Measurements from ENCODE around the gene MSLN.
"Not testable (repeated sequence)": the region's sequence is repeated elsewhere in the genome, so short reads cannot be mapped to it uniquely, and the experiment has no call there.

MSLN gene

DNA sequence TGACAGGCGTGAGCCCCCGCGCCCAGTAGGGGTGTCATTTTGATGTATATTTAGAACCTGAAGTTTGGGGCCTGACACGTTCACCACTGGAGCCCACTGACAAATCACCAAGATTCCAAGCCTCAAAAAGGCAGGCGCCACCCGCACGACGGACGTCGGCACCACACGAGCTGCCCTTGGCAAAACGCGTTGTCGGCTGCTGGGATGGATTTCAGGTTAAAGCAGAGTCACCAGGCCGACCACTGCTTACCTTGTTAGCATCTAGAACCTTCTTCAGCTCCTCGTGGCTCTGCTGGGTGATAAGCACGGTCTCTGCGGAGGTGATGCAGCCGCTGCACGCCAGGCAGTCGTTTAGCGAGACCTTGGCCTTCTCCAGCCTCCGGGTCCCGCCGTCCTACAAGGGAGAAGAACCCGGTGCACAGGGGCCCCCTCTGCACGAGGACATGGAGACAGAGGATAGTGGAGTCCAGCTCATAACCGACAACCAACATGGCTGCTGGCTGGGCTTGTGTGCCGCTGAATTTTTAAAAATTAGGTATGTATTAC, 23.5 kb upstream of the MSLN start:
- no peak for DNase-seq

DNA sequence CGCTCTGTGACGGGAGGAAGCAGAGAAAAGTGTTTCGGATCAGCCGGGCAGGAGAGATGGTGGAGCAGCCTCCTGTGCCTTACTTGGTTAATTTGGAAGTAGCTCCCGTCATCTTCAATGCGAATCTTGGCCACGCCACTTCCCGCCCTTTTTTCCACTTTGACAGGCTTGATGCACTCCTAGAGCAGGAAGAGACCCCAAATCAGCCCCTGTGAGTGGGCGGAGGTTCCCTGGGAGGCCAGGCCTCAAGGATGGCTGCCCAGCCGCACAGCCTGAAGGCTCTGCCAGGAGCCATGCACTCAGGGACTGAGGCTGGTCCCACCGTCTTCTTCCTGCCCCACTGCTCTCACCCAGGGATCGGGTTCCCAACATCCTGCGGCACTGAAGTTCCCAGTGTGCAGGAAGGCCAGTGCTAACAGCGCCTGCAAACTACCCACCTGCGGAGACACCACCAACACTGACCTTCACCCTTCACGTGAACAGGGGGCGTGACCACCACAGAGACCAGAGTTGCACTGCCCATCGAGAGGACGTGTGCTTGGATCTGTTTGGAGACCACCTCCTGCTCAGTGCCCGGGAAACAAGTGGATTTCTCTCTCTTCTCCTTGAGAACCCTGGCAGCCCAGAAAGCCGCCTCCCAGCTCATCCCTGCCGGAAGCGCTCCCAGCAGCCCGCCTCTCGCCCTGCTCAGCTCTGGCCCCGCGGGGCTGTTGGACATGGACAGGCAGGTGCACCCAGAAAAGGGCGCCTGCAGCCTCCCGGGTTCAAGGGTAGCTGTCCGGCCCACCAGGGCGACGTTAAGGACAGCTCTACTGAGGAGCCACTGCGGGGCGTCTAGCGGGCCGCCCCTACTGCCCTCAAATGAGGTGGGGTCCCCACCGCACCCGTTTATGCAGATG, 20.7 kb upstream of the MSLN start:
- no peak for DNase-seq

DNA sequence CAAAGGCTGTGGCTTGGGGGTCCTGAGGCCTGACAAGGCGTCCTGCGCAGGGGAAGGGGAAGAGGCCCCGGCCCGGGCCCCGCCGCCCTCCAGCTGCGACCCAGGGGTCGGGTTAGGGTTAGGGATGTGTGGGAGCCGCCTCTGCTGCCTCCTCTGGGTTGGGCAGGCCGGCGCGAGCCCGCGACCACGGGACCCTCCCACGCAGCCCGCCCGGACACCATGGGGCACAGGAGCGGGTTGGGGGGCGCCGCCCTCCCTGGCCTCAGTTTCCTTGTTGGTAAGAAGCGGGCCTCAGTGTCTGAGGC, 20.1 kb upstream of the MSLN start:
- no peak for DNase-seq

DNA sequence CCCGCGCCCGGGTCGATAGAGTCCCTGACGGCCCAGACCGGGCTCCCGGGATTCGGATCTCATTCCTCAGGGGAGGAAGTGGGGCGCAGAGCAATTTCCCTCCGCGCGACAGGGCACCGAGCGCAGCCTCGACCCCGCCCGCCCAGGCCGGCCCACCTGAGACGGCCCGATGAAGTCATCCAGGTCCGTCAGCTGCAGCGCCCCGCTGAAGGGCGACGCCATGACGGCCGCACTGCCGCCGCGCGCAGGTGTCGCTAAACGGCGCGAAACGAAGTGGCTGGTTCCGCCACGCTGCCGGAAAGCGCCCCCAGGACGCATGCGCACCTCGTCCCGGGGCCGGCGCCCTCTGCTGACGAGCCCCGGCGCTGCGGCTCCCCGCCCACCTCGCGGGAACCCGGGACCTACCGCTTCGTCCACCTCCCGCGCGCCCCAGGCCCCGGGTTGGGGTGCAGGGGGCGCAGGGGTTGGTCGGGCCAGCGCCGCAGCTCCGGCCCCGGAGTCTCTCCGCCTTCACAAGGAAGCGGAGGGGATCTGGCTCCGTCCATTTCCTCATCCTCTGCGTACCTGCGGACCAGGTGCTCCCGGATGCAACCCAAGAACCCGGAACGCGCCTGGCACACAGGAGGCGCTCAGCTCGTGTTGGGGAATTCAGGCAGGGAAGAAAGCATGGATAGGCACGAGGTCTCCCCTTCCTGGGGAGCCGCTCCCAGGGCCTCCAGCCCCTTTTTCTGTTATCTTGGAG, 19.6 kb upstream of the MSLN start, which contains the start of gene CIAO3:
Gene CIAO3 (minus strand): TSS at position 234 of the 742 bp plus-strand sequence. CDS start 12 bp downstream, at position 222.
- DNase-seq = peak; percentile 83

DNA sequence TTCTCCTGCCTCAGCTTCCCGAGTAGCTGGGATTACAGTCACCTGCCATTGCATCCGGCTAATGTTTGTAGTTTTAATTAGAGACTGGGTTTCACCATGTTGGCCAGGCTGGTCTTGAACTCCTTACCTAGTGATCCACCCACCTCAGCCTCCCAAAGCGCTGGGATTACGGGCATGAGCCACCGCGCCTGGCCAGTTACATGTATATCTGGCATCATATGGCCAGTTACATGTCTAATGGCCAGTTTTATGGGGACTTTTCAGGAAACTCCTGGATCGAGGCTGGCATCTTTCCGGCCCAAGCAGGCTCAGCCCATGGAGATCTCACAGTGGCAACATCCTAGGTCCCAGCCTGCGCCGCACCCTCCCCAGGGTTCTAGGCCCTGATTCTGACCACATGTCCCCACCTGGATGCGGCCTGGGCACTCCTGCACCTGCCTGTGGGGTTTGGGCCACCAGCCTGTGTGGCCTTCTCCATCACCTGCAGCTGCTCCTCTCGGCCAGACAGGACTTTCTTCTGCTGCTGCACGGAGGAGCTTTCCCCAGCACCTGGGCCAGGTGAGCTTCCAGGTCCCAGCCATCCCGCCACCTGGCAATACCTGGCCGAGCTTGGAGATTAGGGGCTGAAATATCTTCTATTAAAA, 18.4 kb upstream of the MSLN start:
- DNase-seq = no peak

DNA sequence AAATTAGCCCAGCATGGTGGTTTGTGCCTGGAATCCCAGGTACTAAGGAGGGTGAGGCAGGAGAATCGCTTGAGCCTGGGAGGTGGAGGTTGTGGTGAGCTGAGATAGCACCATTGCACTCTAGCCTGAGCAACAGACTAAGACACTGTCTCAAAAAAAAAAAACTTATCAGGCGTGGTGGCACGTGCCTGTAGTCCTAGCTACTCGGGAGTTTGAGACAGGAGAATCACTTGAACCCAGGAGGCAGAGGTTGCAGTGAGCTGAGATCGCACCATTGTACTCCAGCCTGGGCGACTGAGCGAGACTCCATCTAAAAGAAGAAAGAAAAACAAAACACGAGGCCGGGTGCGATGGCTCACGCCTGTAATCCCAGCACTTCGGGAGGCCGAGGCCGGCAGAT, 17.6 kb upstream of the MSLN start:
- DNase-seq = not testable (repeated sequence)

DNA sequence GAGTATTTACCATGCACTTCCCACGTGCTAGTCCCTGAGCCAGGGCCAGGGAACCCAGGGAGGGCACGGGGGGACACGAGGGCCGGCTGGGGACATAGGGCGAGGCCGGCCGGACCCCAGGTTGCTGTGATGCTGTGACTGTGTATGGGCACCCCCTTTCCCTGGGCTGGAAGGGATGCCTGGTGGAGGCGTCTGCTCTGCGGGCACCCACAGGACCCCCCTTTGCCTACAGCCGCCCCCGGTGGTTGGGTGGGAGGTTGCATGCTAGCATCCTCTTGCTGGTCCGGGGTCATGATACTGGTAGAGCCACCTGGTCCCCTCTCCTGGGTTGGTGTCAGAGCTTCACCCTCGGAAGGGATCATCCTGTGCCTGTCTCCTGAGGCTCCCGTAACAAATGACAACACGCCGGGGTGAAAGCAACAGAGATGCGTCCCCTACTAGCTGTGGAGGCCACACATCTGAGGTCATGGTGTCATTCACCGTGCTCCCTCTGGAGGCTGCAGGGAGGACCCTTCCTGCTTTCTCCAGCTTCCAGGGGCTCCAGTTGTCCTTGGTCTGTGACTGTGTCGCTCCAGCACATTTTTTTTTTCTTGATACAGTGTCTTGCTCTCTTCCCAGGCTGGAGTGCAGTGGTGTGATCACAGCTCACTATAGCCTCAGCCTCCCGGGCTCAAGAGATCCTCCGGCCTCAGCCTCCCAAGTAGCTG, 16.6 kb upstream of the MSLN start:
- DNase-seq = no peak

DNA sequence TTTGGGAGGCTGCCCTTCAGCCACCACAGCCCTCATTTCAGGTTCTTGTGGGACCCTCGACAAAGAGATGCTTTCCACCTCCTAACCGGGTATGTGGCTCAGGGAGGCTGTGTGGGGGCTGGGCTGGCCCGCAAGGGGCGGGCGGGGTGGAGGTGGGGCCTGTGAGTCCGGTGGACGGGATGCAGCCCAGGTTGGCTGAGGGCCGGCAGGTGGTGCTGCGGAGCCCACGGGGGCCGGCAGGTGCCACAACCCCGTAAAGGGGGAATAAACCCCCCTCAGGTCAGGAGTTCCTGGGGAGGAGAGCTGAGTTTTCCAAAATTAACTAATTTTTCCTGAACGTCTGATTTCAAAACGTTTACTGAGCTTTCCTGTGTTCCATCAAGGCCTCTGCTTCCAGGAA, 14.8 kb upstream of the MSLN start:
- no peak for DNase-seq

DNA sequence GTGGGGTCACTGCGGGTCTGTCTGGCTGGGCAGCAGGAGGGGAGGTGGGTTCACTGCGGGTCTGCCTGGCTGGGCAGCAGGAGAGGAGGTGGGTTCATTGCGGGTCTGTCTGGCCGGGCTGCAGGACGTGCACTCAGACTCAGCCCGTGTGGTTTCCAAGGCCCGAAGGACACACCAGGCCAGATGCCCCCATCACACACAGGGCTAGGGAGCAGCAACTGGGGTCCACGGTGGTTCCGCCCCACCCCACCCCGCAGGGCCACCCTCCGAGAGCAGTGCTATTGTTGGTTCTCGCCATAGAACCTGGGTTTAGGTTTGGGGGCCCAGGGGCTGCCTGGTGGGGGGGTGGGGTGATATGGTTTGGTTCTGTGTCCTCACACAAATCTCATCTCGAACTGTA, 13.9 kb upstream of the MSLN start:
- no peak for DNase-seq

DNA sequence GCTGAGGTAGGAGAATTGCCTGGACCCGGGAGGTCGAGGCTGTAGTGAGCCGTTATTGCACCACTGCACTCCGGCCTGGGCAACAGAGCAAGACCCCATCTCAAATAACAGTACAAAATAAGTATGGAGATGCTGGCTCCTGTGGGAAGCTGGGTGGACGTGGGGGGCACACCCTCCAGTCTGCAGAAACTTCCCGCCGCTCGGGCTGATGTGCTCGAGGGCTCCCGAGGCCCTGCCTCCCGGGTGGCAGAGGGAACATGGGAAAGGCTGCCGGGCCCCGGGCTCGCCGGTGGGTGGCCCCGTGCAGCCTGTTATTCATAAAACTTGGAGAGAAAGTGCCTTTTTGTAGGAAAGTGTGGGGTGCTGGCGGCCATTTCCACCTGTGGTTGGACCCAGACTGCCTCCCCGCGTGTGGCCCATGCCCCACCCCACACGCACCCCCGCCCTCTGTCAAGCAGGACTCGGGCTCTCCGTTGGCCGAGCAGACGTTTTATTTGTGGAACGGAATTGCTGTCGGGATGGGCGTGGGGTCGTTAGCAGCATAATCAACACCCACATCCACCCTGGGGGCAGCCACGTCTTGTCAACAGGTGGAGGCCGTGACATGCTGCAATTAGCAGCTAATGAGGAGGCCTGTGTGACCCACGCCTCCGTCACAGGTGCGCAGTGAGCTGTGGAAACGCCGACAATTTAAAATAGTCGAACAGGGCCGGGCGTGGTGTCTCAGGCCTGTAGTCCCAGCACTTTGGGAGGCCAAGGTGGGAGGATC, 12.4 kb upstream of the MSLN start:
- no peak for DNase-seq

DNA sequence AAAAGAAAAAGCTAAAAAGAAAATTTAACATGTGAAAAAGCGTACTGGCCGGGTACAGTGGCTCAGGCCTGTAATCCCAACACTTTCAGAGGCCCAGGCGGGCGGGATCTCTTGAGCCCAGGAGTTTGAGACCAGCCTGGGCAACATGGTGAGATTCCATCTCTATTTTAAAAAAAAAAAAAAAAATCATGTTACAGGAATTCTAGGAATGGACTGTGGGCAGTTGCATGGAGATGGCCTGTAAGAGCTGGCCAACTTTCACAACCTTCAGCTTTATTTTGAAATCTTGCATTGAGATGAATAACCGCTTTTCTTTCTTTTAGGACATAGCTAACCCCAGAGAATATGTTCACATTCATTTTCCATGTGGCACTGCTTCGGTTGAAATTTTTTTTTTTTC, 11.5 kb upstream of the MSLN start:
- no peak for DNase-seq

DNA sequence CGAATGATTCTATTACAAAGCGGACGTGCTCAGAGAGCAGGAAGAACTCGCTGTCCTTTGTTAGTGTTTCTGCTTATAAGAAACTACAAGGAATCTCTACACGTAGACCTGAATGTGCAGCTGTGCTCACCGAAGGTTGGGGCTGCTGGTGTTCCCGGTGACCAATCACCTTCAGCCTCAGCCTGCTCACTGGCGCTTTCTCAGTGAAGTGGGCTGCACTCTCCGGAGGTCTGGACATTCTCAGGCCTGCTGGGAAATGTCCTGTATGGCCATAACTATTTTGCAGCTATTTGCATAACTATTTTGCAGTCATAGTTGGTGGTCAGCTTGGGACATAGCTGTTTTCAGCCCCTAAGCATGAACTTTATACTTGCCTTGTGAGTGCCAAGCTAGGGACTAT, 10.0 kb upstream of the MSLN start:
- no peak for DNase-seq

DNA sequence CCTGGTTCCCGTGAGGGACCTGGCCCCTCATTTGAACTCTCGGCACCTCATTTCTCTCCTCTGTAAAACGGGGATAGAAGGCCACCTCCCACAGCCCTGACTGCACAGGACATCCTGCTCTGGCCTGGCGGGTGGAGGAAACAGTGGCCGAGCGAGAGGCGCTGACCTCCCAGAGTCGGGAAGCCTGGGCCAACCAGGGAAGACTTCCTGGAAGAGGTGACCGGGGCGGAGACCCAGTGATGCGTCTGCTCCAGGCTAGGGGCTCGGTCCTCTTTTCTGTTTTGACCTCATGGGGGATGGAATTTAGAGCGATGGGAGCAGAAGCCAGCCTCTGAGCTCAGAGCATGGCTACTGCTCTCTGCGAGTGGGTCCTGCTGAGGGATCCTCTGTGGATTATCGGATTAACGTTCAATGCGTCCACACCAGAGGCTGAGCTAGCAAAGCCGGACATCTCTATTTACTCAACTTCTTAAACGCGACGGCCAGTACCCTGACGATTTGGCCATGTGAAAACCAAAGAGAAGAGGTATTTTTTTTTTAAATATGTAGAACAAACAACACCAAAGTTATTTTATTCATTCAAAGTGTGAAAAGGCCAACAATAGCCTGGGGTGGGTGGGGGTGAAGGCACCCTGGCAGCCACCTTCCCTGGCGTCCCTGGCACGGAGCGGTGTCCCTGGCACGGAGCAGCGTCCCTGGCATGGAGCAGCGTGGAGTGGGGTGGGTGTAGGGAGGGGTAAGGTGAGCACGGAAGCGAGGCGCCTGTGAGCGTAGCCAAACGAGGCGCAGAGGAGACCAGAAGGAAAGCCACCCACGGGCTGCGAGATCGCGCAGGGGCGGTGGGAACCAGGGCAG, 9.2 kb upstream of the MSLN start:
- DNase-seq = no peak

DNA sequence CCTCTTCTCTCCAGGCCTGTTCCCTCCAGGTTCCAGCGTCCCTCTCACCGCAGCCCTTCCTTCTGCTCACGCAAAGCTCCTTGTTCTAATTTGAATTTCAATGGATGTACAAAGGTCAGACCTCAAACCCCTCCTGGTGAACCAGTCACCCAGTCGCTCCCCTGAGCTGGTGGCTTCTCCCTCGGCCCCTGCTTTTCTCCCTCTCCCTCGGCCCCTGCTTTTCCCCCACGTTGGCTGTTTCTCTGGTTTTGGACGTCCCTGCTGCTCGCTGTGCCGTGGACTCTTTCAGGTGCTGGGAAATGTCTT, 8.6 kb upstream of the MSLN start:
- DNase-seq = no peak

DNA sequence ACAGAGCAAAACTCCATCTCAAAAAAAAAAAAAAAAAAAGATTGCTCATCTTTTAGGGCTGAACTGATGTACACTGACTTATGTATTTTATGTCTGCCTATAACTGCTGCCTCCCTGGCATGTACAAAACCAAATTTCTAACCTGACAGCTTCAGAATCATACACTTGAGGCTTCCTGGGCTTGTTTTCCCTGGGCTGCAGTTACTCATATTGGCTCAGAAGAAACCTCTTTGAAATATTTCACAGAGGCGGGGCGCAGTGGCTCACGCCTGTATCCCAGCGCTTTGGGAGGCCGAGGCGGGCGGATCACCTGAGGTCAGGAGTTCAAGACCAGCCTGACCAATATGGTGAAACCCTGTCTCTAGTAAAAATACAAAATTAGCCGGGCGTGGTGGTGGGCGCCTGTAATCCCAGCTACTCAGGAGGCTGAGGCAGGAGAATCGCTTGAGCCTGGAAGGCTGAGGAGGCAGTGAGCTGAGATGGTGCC, 6.4 kb upstream of the MSLN start:
- DNase-seq = not testable (repeated sequence)

DNA sequence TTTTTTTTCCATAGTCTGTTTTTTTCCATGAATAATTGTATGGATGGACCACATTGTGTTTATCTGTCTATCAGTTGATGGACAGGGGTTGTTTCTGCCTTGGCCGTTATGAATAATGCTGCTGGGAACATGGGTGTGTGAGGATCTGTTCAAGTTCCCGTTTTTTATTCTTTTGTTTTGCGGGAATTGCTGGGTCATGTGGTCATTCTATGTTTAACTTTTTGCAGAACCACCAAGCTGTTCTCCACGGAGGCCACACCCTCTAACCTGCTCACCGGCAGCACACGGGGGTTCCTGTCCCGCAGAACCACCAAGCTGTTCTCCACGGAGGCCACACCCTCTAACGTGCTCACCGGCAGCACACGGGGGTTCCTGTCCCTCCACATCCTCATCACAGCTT, 5.9 kb upstream of the MSLN start:
- DNase-seq = no peak

DNA sequence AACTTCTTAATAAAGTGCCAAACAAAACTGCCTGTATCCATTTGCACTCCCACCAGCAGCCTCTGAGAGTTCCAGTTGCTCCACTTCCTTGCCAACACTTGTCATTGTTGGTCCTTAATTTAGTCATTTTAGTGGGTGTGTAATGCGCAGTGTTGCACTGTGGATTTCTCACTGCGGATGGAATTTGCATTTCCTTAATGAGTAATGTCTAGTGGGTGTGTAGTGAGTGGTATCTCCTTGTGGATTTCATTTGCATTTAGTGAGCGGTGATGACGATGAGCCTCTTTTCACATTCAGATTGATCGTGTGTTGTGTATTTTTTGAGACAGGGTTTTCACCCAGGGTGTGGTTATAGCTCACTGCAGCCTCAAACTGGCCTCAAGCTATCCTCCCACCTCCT, 4.1 kb upstream of the MSLN start:
- DNase-seq = no peak

DNA sequence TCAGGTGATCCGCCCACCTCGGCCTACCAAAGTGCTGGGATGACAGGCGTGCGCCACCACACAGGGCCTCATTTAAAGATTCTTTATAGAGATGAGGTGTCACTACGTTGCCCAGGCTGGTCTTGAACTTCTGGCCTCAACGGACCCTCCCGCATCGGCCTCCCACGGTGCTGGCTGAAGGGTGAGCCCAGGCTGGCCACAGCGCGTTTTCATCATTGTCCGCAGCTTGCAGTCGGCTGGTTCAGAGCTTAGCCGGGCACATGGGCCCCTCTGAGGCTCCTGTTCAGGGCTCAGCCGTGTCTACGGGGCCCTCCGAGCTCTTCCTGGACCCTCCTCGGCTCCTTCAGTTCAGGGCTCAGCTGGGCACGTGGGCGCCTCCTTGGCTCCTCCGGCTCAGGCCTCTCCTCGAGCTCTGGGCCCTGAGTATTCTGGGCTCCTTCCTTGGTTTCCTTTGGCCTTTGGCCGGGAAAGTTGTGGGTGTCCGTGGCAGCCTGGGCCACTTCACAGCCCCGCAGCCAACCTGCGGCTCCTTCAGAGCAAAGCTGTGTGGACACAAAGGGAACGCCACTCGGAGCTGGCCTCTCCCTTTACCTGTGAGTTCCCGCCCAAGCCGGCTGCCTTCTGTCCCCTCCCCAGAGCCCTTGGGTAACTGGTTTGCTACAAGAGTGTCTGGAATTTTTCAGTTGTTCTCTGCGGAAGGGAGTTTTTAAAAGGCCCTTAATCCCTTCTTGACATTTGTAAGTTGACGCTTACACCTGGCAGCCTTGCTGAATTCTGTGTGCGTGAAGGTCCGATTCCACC, 1.2 kb upstream of the MSLN start:
- no peak for DNase-seq

DNA sequence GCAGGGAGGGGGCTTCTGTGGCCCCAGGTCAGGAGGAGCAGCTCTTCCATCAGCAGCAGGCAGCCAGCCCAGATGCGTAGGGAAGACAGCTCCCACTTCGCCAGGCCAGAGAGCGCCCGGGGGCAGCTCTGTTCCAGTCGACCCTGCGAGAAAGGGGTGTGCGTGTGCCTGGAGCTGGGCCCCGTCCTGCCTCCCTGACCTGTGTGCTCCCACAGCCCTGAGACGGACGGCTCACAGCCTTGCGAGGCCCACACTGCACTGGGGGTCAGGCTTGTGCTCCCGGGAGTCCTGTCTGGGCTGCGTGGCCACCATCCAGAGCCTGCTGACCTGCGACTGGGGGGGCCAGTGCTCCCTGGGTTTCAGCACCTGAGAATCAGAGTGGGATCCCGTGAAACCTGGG, 469 bp upstream of the MSLN start:
- DNase-seq = no peak
